ENCODE results near the gene ASTE1.

DNA sequence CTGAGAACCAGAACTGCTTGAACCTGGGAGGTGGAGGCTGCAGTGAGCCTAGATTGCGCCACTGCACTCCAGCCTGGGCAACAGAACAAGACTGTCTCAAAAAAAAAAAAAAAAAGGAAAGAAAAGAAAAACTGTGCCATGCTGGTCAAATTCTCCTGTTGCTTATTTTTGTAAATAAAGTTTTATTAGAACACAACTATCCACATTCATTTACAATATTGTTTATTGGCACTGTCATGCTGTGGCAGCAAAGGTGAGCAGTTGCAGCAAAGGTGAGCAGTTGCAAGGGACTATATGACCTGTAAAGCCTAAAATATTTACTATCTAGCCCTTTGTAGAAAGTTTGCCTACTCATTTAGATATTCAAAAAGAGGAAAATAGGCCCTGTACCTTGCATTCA, 18.3 kb downstream of the ASTE1 start:
- TF ChIP-seq ZNF8 (CRISPR knock-in tag; IDR thresholded peaks at IDR 0.05) (no peak), ZFP3 (CRISPR knock-in tag; IDR thresholded peaks at IDR 0.05) (no peak), PPARA (CRISPR knock-in tag; IDR thresholded peaks at IDR 0.05; ENCODE audit: borderline replicate concordance) (no peak), RARB (CRISPR knock-in tag; IDR thresholded peaks at IDR 0.05) (no peak), TCF4 (CRISPR knock-in tag; IDR thresholded peaks at IDR 0.05; ENCODE audit: borderline replicate concordance) (no peak), SNAI2 (CRISPR knock-in tag; IDR thresholded peaks at IDR 0.05) (no peak), OSR1 (CRISPR knock-in tag; IDR thresholded peaks at IDR 0.05) (no peak), ZC3H10 (CRISPR knock-in tag; IDR thresholded peaks at IDR 0.05) (no peak), ARNTL (CRISPR knock-in tag; IDR thresholded peaks at IDR 0.05; ENCODE audit: borderline replicate concordance, low read depth) (no peak)
- TF ChIP-seq, protein P1, sequence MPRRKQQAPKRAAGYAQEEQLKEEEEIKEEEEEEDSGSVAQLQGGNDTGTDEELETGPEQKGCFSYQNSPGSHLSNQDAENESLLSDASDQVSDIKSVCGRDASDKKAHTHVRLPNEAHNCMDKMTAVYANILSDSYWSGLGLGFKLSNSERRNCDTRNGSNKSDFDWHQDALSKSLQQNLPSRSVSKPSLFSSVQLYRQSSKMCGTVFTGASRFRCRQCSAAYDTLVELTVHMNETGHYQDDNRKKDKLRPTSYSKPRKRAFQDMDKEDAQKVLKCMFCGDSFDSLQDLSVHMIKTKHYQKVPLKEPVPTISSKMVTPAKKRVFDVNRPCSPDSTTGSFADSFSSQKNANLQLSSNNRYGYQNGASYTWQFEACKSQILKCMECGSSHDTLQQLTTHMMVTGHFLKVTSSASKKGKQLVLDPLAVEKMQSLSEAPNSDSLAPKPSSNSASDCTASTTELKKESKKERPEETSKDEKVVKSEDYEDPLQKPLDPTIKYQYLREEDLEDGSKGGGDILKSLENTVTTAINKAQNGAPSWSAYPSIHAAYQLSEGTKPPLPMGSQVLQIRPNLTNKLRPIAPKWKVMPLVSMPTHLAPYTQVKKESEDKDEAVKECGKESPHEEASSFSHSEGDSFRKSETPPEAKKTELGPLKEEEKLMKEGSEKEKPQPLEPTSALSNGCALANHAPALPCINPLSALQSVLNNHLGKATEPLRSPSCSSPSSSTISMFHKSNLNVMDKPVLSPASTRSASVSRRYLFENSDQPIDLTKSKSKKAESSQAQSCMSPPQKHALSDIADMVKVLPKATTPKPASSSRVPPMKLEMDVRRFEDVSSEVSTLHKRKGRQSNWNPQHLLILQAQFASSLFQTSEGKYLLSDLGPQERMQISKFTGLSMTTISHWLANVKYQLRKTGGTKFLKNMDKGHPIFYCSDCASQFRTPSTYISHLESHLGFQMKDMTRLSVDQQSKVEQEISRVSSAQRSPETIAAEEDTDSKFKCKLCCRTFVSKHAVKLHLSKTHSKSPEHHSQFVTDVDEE (CRISPR knock-in tag; IDR thresholded peaks at IDR 0.05) = no peak
